ENCODE data around the gene PGC.

DNA sequence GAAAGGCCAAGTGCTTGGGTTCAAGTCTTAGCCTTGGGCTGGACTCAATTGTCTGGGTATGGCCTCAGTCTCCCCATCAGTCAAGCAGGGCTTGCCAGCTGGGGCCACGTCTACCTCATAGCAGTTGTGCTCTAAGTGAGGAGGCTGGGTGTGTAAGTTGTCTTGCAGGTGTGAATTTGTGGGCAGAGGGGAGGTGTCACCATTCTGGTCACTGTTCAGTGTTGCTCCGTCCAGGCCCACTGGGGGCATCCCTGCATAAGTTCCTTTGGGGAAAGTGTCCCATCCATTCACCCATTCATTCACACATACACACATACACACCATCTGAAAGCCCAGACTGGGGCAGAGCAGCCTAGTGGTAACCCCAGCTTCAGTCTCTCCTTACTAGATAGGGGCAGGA lies 48.1 kb downstream of the PGC start:
- TF ChIP-seq CTCF (IDR thresholded peaks at IDR 0.05) (no peak), POLR2A (IDR thresholded peaks at IDR 0.05) (no peak), POLR2AphosphoS5 (IDR thresholded peaks at IDR 0.05) (no peak), EP300 (IDR thresholded peaks at IDR 0.05; ENCODE audit: low read depth) (no peak)
